ENCODE measurements around the gene CATSPERD.

The CATSPERD gene

DNA sequence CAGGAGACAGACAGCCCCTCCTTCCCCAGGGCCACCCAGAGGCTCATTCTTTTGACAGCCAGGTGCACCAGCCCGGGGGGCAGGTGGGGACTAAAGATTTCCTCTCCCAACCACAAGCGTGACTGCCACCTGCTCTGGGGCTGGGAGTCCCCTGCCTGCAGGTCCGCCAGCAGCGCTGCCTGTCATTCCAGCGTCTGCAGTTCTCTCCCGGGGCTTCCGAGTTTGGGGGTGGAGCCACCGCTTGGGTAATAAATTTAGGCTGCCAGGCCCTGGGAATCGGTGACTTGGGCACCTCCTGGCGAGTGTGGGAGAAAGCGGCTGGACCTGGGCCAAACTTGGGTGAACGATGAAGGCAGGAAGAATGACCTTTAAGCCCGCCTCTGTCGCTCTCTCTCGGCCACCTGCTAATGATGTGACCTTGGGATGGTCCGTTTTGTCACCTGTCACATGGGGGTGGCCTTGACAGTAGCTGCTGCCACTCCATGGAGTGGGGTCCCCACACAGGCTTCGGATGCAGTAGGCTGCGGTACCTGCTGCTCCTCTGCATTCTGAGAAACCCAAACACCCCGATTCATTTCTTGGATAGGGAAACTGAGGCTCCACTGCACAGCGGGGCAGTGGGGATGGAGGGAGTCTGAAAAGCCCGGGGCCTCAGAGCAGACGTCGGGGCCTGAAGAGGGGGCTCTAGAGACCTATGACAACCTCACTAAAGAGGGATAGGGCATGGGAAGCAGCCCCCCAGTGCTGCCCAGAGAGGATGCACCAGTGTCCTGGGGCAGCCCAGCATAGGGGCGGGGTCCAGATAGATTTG lies 106.3 kb downstream of the CATSPERD start:
- H2BK5ac ChIP-seq (ENCODE audit: low read depth, low read length, poor library complexity) = no peak overlapping the region
- no CpG with 5 or more reads among the region's 24 CpGs for WGBS (ENCODE audit: extremely low coverage, insufficient coverage, insufficient read length)

DNA sequence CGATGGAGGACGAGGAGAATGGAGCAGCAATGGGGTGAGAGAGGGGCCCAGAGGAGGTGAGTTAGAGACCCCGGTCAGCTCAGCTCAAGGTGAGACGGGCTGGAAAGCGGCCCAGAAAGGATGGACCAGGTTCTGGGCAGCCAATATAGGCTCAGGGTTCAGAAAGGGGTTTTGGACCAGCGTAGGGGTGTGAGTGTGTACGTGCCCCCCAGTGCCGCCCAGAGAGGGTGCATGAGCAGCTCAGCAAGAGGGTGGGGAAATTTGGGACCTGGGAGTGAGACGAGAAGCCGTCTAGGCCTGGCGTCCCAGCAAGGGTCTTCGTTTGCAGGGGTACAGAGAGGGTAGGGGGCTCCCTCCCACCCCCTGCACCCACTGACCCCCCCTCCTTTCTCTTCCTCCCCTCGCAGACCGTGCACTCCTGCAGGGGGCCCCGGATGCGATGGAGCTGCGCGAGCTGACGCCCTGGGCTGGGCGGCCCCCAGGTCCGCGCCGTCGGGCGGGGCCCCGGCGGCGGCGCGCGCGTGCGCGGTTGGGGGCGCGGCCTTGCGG lies 107.0 kb downstream of the CATSPERD start:
- H3K23ac ChIP-seq (ENCODE audit: low read length) = no peak overlapping the region

More for the DNA sequence above, 106.3 kb downstream of the CATSPERD start:
- Histone ChIP-seq H3K14ac (ENCODE audit: low read length) (no peak overlapping the region), H3K36me3 (ENCODE audit: control insufficient read depth in 1 of 2, insufficient read depth in 2 of 2, low read length in 2 of 2) (no peaks in the 10 kb centered on the region), H3K79me2 (ENCODE audit: control insufficient read depth, insufficient read depth, low read length, poor library complexity) (peaks cover 4% of the 10 kb centered on the region), H2AK5ac (ENCODE audit: low read length) (no peak overlapping the region), H3K4me2 (ENCODE audit: low read length) (no peak overlapping the region), H2BK120ac (ENCODE audit: insufficient read depth, low read length, poor library complexity) (no peak overlapping the region), H3K4ac (ENCODE audit: low read depth, low read length) (no peak overlapping the region), H3K9ac (ENCODE audit: low read length) (no peak overlapping the region), H3K4me3 (ENCODE audit: low read depth, low read length) (no peak overlapping the region), H2BK12ac (ENCODE audit: low read length) (no peak overlapping the region), H3K27ac (ENCODE audit: low read depth, low read length) (no peak overlapping the region), H3K79me1 (ENCODE audit: low read length) (peaks cover 15% of the 10 kb centered on the region), H3K9me3 (ENCODE audit: insufficient read depth, low read depth, low read length) (peaks cover 3% of the 10 kb centered on the region), H4K12ac (ENCODE audit: low read depth, low read length) (no peak overlapping the region), H4K91ac (ENCODE audit: low read depth, low read length) (no peak overlapping the region), H3K18ac (ENCODE audit: low read length) (no peak overlapping the region), H3K4me1 (ENCODE audit: control insufficient read depth in 1 of 2, insufficient read depth in 2 of 2, low read length in 2 of 2) (peaks cover 11 to 17% of the 10 kb centered on the region in 2 experiments), H3K27me3 (ENCODE audit: insufficient read depth, low read length) (no peaks in the 10 kb centered on the region), H3K23ac (ENCODE audit: low read length) (no peak overlapping the region), H2AFZ (ENCODE audit: insufficient read depth, low read length, poor library complexity) (no peak overlapping the region), H4K8ac (ENCODE audit: low read depth, low read length) (no peak overlapping the region)
- DNase-seq = peak; percentile 79 to 86

DNA sequence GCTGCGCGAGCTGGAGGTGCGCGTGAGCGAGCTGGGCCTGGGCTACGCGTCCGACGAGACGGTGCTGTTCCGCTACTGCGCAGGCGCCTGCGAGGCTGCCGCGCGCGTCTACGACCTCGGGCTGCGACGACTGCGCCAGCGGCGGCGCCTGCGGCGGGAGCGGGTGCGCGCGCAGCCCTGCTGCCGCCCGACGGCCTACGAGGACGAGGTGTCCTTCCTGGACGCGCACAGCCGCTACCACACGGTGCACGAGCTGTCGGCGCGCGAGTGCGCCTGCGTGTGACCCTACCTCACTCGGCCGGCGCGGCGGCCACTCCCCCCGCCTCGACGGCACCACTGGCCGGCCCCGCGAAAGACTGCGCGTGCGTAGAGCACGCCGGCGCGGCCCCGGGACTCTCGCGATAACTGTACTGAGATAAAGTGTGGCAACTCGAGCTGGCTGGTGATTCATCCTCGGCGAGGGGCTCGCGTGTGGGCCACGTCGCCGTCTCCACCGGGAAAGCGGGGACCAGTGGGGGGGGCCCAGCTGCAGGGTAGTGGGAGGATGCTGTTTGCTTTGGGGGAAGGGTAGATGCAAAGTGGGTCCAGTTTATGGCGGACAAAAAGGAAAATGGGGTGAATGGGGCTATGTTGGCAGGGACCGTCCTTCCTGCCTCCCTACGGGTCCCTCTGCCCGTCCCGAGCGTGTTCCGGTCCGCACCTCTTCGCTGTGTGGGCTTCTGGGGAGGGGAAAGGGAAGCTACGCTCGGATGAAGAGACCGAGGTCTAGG lies 107.6 kb downstream of the CATSPERD start:
- Histone ChIP-seq H3K4me3 (ENCODE audit: low read depth, low read length) (peak overlapping the region; percentile 77), H3K23ac (ENCODE audit: low read length) (no peak overlapping the region), H3K4me1 (ENCODE audit: control insufficient read depth in 1 of 2, insufficient read depth in 2 of 2, low read length in 2 of 2) (peaks cover 11 to 17% of the 10 kb centered on the region in 2 experiments), H3K79me1 (ENCODE audit: low read length) (peaks cover 15% of the 10 kb centered on the region), H2AFZ (ENCODE audit: insufficient read depth, low read length, poor library complexity) (peak overlapping the region; percentile 33), H4K12ac (ENCODE audit: low read depth, low read length) (peak overlapping the region; percentile 87), H3K36me3 (ENCODE audit: control insufficient read depth in 1 of 2, insufficient read depth in 2 of 2, low read length in 2 of 2) (no peaks in the 10 kb centered on the region), H3K79me2 (ENCODE audit: control insufficient read depth, insufficient read depth, low read length, poor library complexity) (peaks cover 4% of the 10 kb centered on the region), H3K18ac (ENCODE audit: low read length) (peak overlapping the region; percentile 89), H4K8ac (ENCODE audit: low read depth, low read length) (peak overlapping the region; percentile 86), H2BK5ac (ENCODE audit: low read depth, low read length, poor library complexity) (peak overlapping the region; percentile 71), H3K9me3 (ENCODE audit: insufficient read depth, low read depth, low read length) (peaks cover 2% of the 10 kb centered on the region), H3K14ac (ENCODE audit: low read length) (peak overlapping the region; percentile 89), H3K27ac (ENCODE audit: low read depth, low read length) (peak overlapping the region; percentile 75), H4K91ac (ENCODE audit: low read depth, low read length) (peak overlapping the region; percentile 91), H3K4me2 (ENCODE audit: low read length) (peak overlapping the region; percentile 71), H2AK5ac (ENCODE audit: low read length) (peak overlapping the region; percentile 91), H2BK12ac (ENCODE audit: low read length) (peak overlapping the region; percentile 2), H2BK120ac (ENCODE audit: insufficient read depth, low read length, poor library complexity) (peak overlapping the region; percentile 79), H3K9ac (ENCODE audit: low read length) (peak overlapping the region; percentile 88), H3K27me3 (ENCODE audit: insufficient read depth, low read length) (no peaks in the 10 kb centered on the region), H3K4ac (ENCODE audit: low read depth, low read length) (peak overlapping the region; percentile 56)
- peak; percentile 83 to 85 for DNase-seq
- WGBS (ENCODE audit: extremely low coverage, insufficient coverage, insufficient read length) = no CpG with 5 or more reads among the region's 91 CpGs

More for the DNA sequence above, 107.0 kb downstream of the CATSPERD start:
- H3K27ac ChIP-seq (ENCODE audit: low read depth, low read length) = no peak overlapping the region
- no peak overlapping the region for H2BK5ac ChIP-seq (ENCODE audit: low read depth, low read length, poor library complexity)
- H3K79me1 ChIP-seq (ENCODE audit: low read length) = peaks cover 15% of the 10 kb centered on the region
- no peak overlapping the region for H3K18ac ChIP-seq (ENCODE audit: low read length)
- H3K9ac ChIP-seq (ENCODE audit: low read length) = no peak overlapping the region
- H4K12ac ChIP-seq (ENCODE audit: low read depth, low read length) = peak overlapping the region; percentile 86
- no peak overlapping the region for H2BK120ac ChIP-seq (ENCODE audit: insufficient read depth, low read length, poor library complexity)
- H4K91ac ChIP-seq (ENCODE audit: low read depth, low read length) = peak overlapping the region; percentile 74
- H3K27me3 ChIP-seq (ENCODE audit: insufficient read depth, low read length) = no peaks in the 10 kb centered on the region
- H2BK12ac ChIP-seq (ENCODE audit: low read length) = no peak overlapping the region
- no peak overlapping the region for H3K4ac ChIP-seq (ENCODE audit: low read depth, low read length)
- peak overlapping the region; percentile 77 for H3K4me3 ChIP-seq (ENCODE audit: low read depth, low read length)
- peaks cover 2% of the 10 kb centered on the region for H3K9me3 ChIP-seq (ENCODE audit: insufficient read depth, low read depth, low read length)
- no CpG with 5 or more reads among the region's 37 CpGs for WGBS (ENCODE audit: extremely low coverage, insufficient coverage, insufficient read length)
- H2AFZ ChIP-seq (ENCODE audit: insufficient read depth, low read length, poor library complexity) = peak overlapping the region; percentile 27
- no peaks in the 10 kb centered on the region for H3K36me3 ChIP-seq (ENCODE audit: control insufficient read depth in 1 of 2, insufficient read depth in 2 of 2, low read length in 2 of 2)
- peaks cover 11 to 17% of the 10 kb centered on the region in 2 experiments for H3K4me1 ChIP-seq (ENCODE audit: control insufficient read depth in 1 of 2, insufficient read depth in 2 of 2, low read length in 2 of 2)
- H3K4me2 ChIP-seq (ENCODE audit: low read length) = peak overlapping the region; percentile 71
- peak overlapping the region; percentile 26 for H3K14ac ChIP-seq (ENCODE audit: low read length)
- peak overlapping the region; percentile 42 for H2AK5ac ChIP-seq (ENCODE audit: low read length)
- peak overlapping the region; percentile 86 for H4K8ac ChIP-seq (ENCODE audit: low read depth, low read length)
- no peak for DNase-seq
- peaks cover 4% of the 10 kb centered on the region for H3K79me2 ChIP-seq (ENCODE audit: control insufficient read depth, insufficient read depth, low read length, poor library complexity)

All from trophoblast cell (in vitro differentiated cells and primary cell).